ENCODE results near the gene PIEZO1.

PIEZO1 gene

DNA sequence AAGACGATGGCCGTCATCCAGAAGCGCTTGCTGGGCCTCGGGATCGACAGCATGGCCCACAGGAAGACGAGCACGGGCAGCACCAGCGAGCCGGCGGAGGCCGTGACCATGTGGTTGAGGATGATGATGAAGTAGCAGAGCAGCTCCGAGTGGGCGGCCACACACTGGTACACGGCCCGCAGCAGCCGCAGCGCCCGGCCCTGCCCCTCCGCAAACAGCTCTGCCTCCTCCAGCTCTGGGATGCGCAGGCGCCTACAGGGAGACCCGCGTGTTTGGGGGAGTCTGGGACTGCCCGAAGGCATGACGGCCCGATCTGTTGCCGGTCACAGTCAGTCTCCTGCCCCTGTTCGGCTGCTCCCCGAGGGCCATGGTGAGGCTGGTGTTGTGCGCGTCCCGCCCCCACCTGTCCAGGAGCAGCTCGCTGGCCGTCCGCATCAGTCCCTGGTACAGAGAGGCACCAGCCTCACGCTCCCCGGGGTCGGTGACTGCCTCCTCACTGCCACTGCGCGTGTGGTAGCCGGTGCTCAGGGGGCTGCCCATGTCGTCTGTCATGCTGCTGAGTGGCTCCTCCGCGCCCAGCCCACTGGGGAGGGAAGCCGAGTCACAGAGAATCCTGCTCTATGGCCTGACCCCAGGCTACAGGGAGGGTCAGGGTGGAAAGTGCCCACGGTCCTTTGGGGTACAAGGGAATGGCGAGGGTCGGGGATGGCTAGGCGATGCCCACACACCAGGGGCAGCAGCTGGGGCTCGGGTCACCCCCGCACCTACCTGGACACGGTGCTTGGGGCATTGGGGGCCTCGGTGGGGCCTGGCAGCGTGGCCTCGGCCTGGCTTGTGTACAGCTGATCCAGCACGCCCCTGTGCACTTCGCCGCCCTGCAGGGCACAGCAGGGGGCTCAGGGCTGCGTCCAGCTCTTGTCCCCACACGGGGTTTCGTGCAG, 62.9 kb downstream of the PIEZO1 start:
- no peak for DNase-seq (ENCODE audit: low read depth in 2 of 2)

DNA sequence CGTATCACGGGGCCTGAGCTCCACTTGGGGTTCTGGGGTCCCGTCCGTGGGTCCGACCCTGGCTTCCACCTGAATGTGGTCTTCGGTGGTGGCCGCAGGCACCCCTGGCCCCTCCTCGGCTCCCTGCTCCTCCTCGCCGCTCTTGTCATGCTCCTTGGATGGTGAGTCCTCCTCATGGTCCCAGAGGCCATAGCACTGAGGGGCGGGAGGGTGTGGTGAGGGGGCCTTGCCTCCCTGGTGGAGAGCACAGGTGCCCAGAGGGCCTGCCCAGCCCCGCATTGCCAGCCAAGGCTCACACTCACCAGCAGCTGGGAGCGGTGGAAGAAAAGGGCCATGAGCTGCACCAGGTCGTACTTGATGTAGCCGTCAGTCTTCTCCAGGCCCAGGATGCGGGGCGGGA, 63.8 kb downstream of the PIEZO1 start:
- DNase-seq (ENCODE audit: low read depth in 2 of 2): no peak

DNA sequence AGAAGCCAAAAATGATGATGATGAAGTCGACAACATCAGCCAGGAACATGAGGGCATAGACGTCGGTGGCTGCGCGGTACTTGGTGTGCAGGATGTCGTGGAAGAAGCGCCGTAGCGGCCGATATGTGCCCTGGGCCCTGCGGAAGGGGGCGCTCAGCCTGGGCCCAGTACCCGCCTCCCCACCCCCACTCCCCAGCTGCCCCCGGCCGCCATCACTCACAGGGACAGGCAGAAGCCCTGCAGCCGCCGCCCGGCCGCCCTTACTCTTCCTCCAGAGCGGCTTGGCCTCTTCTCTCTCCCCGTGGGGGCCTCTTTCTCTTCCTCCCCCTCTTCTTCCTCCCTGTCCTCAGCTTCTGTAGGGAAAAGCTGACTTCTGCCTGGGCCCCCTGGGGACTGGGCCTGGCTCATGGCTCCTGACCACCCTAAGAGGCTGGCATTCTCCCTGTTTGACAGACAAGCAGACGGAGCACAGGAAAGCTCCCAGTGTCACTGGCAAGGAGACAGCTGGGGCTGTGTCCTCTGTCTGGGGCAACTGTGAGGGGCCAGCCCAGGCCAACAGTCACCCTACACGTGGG, 64.5 kb downstream of the PIEZO1 start:
- DNase-seq (ENCODE audit: low read depth in 2 of 2): no peak

DNA sequence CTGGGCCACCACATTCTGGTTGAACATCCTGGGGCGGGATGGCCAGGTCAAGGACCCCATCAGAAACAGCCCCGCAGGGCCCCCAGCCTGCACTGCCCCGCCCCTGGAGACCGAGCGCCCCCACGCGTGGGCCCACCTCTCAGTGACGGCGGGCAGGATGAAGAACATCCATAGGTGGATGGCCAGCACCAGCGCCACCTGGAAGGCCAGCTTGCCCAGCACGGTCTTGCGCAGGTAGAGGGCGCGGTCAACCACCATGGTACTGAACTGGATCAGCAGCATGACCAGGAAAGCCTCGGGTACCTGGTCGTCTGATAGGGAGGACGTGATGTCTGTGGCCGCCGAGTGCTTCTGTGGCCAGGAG, 65.1 kb downstream of the PIEZO1 start:
- no peak for DNase-seq (ENCODE audit: low read depth in 2 of 2)

DNA sequence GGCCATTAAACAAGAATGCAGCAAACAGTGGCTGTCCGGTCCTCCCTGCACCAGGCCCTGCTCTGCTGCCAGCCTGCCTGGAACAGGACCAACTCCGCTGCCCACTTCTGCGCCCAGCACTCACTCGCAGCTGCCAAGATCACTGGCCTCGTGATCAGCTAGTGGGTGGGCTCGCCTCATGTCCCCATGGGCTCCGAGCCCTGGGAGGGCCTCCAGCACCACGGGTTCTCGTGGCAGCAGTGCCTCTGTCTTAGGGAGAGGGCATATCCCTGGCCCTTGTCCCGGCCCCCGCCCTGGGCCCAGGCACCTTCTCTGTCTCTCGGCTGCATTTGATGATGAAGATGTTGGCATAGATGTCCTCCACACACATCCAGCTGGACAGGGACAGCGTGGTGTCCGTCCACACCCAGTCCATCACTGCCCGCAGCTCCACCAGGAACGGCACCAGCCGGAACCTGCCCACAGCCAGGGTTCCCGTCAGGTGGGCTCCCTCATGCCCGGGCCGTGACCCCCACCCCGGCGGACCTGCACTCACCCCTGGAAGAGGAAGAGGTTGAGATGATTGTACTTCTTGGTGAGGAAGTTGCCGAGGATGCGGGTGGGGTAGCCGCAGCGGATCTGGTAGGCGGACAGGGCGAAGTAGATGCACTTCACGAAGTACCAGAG, 65.6 kb downstream of the PIEZO1 start:
- DNase-seq (ENCODE audit: low read depth in 2 of 2): no peak

DNA sequence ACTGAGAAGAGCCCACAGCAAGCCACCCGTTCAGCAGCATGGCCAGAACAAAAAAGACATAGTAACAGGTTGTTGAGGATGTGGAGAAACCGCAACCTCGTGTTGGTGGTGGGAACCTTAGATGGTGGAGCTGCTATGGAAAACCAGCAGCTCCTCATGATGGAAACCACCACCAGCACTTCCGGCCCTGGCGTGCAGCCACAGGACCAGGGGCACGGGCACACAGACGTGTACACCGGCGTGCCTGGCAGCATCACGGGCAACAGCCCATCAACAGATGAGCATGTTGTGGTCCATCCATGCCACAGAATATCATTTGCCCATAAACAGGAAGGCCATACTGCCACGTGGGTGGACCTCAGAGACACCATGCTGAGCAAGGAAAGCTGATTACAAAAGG, 66.8 kb downstream of the PIEZO1 start:
- no peak for DNase-seq (ENCODE audit: low read depth in 2 of 2)

DNA sequence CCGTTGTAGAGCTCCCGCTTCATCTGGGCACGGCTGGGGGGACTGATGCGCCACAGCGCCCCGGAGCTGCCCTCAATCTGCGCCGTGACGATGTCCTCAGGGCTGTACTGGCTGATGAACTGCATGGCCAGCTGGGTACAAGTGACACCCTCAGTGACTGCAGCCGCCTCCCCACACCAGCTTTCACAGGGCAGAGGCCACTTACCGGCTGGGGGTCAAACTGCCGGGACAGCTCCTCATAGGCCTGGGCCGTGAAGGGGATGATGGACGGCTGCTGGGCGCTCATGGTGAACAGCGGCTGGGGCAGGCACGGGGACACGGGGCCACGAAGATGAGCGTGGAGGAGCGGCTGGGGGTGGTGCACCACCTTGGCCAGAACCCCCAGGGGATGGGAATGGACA, 68.4 kb downstream of the PIEZO1 start:
- no peak for DNase-seq (ENCODE audit: low read depth in 2 of 2)

DNA sequence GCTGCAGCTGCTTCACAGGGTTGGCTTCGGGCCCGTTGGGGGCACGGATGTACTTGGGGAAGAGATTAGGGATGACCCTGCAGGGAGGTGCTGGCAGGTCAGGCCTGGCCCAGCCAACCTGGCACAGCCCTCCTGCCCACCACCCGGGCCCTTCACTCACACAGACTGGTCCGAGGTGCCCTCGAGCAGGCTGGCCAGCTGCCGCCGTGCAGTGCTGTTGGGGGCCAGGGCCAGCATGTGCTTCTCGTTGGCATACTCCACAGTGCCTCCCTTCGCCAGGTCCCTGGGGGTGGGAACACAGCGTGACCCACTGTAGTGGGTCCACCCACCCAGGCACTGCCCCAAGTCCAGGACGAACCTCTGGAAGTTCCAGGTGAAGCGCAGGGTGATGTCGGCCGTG, 68.8 kb downstream of the PIEZO1 start:
- no peak for DNase-seq (ENCODE audit: low read depth in 2 of 2)

DNA sequence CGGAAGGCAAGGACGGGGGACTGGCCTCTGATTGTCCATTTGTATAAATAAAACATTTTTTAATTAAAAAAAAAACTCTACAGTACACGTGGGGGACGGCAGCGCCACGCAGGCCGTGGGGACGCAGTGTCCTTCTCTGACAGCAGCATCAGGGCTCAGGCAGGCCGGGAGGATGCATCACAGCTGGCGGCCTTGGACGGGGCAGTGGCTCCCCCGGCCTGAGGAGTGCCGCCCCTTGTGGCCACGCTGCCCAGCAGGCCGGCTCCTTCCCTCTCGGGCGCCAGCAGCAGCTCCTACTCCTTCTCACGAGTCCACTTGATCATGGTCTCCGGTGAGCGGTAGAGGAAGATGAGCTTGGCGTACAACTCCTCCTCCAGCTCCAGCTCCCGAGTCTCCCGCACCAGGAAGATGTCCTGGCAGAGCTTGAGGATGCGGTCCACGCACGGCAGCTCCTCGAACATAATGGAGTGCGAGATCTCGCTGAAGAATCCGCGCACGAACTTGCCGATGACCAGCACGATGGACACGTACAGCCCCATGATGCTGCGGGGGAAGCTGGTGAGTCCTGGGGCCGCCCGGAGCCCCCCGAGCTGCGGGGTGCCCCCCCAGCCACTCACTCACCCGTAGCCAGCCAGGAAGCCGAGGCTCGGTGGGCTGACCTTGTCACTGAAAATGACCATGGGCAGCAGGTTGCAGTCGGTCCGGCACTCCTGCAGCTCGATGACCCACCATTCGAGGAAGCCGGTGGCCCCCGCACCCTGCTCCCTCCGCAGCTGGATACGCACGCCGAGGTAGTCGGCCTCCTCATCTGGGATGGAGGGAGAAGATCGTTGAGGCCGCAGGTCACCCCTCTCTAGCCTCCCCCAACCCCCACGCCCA, 69.5 kb downstream of the PIEZO1 start:
- no peak for DNase-seq (ENCODE audit: low read depth in 2 of 2)

DNA sequence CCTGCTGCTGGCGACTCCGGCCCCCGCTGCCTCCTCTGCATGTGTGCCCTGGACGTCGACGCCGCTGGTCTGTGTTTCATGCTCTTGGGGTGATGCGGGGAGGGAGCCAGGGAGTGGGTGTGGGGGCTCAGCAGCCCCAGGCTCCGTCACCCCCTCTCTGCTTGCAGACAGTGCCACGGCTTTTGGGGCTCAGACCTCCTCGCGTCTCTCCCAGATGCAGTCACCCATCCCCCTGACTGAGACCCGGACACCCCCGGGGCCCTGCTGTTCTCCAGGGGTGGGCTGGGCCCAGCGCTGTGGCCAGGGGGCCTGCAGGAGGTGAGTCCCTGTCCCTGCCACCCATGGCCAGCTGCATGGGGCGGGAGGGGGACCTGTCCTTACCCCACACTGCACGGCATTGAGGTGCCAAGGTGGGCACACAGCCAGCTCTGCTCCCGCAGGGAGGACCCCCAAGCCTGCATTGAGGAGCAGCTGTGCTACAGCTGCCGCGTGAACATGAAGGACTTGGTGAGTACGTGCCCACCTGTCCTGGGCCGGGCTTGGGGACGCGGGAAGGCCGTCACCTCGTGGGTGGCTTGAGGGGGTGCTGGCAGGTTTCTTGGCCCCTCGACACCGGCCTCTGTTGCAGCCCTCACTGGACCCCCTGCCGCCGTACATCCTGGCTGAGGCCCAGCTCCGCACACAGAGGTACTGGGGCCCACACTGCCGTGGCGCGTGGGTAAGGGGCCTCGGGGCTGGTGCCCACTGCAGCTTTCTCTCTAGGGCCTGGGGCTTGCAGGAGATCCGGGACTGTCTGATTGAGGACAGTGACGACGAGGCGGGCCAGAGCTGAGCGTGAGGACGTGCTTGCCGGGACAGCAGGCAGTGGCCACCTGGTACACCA, 70.4 kb downstream of the PIEZO1 start:
- no peak for DNase-seq (ENCODE audit: low read depth in 2 of 2)

DNA sequence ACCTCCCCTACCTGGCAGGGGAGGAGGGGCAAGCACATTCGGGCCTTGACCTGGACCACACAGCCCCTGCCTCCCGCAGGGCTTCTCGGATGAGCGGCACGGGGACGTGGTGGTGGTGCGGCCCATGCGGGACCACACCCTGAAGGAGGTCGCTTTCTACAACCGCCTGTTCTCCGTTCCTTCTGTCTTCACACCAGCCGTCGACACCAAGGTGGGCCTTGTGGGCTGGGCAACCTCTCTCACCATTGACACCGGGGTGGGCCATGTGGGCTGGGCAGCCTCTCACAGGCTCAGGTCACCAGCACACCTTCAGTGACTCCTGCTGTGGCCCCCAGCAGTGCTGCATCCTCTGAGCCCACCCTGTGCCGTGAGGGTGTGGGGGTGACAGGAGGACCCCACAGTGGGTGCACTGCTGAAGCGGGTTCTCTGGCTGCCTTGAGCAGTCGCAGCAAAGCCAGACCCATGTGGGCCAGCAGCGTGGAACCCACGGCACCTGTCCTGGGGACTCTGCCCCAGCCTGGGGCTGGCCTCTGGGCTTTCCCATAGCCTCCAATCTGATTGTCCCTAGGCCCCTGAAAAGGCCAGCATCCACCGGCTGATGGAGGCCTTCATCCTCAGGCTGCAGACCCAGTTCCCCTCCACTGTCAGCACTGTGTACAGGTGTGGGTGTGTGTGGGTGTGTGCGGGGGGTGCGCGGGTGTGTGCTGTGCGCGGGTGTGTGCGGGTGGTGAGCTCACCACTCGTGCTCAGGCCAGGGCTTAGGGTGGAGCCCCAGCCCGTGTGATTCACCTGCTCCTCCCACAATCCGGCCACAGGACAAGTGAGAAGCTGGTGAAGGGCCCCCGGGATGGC, 71.2 kb downstream of the PIEZO1 start:
- DNase-seq (ENCODE audit: low read depth in 2 of 2): no peak

DNA sequence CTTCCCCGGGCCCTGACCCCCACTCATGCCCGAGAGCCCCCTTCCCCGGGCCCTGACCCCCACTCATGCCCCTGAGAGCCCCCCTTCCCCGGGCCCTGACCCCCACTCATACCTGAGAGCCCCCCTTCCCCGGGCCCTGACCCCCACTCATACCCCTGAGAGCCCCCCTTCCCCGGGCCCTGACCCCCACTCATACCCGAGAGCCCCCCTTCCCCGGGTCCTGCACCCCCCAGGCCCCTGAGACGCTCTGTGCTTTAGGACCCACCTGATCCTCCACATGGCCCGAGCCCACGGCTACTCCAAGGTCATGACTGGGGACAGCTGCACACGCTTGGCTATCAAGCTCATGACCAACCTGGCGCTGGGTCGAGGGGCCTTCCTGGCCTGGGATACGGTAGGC, 72.0 kb downstream of the PIEZO1 start:
- no peak for DNase-seq (ENCODE audit: low read depth in 2 of 2)

DNA sequence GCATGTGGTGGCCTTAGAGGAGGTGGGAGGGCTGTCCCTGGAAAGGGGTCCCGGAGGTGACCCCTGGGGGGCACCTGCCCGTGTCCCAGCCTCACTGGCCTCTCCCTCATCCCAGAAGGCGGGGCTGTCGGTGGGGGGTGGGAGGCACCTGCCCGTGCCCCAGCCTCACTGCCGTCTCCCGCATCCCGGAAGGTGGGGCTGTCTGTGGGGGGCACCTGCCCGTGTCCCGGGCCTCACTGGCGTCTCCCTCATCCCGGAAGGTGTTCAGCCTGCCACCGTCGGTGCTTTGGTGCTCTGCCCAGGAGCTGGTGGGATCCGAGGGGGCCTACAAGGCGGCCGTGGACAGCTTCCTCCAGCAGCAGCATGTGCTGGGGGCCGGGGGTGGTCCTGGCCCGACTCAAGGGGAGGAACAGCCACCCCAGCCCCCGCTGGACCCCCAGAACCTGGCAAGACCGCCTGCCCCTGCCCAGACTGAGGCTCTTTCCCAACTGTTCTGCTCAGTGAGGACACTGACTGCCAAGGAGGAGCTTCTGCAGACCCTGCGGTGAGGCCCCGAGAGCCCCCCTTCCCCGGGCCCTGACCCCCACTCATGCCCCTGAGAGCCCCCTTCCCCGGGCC, 72.5 kb downstream of the PIEZO1 start:
- DNase-seq (ENCODE audit: low read depth in 2 of 2): no peak

DNA sequence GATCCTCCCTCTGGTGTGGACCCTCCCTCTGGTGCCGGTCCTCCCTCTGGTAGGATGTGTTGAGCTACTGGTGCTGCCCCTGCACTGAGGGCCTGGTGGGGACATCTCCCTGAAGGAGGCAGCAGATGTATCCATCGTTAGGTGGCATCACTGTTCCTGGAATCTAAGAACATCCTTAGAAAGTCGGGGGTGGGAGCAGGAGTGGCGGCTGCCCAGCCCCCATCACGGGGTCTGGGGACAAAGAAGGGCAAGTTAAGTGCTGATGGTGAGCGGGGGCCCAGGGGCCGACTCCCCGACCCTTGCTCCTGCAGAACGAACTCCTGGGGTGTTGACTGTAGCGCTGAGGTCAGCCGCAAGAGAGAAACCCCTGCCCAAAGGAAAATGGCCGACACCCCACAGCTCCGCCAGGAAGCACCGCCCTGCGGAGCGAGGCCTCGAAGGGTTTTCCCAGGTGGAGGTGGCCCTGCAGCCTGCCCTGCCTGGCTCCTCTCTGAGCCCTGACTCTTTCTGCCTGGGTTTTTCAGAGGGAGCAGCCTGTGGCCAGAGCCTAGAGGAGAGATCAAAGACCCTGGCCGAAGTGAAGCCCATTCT, 73.2 kb downstream of the PIEZO1 start:
- DNase-seq (ENCODE audit: low read depth in 2 of 2): no peak

DNA sequence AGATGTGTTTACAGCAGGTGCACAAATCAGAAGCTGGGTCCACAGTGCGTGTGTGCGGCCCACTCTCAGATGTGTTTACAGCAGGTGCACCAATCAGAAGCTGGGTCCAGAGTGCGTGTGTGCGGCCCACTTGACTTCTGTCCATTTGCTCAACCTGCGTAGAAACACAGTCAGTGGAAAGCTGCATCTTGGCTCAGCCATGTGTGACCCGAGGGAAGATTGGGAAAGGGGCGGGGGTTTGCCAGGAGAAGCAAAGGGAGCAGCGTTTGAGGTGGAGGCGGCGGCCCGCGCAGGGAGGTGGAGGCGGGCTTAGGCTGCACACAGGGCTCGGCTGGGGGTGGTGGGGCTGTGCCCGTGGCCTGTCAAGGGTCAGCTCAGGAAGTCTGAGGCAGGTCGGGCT, 74.5 kb downstream of the PIEZO1 start:
- DNase-seq (ENCODE audit: low read depth in 2 of 2): no peak

DNA sequence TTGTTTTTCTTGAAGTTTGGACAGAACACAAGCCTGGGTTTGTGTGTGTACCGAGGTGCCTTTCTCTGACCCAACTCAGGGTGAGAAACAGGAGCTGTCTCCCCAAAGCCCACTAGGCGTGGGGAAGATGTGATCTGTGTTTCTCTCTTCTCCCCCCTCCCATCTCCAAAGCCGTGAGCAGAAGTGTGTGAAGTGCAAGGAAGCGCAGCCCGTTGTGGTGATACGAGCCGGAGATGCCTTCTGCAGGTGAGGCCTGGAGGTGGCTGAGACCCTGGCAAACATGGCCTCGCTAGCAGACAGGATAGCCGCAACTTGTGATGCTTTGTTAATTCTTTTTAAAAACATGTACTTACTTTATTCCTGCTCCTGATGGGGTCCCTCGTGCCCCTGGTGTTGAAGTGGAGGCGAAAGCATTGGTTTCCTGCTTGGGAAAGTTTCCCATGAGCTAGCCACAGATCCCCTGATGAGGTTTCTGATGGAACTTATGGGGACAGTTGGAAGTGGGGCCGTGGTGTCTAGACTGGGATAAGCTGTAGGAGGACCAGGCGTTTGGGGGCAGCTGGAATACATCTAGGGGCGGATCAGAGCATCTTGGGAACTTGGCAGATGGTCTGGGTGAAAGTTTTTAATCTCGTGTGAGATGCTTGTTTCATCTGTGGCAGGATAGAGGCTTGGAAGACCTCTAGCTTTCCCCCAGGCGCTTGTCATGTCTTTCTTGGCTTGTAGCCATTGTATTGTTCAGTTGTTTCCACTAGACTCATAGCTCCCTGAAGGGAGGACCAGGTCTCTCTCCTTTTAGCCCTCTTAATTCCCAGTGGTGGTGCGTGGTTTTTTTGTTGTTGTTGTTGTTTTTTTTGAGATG, 77.8 kb downstream of the PIEZO1 start:
- DNase-seq (ENCODE audit: low read depth in 2 of 2): no peak

DNA sequence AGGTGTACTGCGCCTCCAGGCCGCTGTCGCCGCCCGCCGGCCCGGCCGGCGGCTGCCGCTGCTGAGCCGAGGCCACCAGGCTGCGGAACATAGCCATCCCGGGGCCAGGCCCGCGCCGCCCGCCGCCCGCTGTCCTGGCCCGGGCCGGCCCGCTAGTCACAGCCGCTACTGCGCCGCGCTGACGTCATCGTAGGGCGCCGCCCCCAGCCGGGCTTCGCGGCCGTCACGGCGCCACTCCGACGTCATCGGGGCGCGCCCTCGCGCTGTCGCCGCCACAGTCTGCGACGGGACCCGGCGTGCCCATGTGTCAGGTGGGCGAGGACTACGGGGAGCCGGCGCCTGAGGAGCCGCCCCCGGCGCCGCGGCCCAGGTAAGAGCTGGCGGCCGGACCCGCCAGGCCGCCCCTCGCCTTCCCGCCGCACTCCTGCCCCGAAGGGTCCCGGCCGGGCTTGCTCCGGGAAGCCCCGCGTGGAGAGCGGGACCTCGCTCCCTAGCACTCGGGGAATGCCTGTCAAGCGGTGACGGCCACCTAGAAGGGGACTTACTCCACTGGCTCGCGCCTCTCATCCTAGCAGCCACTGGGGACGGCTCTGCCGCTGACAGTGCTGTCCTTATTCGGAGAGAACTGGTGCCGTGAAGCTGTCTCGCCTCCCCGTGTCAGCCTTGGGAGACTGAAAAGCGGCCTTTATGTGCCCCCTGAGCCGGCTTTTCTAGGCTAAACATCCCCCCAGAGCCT, 78.6 kb downstream of the PIEZO1 start, which contains the start of the genes CTU2 and RNF166:
Gene CTU2 (plus strand): TSS at position 275 of the 736 bp plus-strand sequence. CDS start 28 bp downstream, at position 303.
Gene RNF166 (minus strand): TSS at position 180 of the 736 bp plus-strand sequence. CDS start 83 bp downstream, at position 97.
- DNase-seq (ENCODE audit: low read depth in 2 of 2): peak; percentile 81 to 93
